HG03442 (cell line): ENCODE data around the gene CORO6.

ENCODE experiments used
- ATAC-seq: cut with Tn5 transposase; IDR thresholded peaks from one replicate; pipeline ENCODE4 v1.9.1; 2021; ENCODE audit warnings: mild to moderate bottlenecking, moderate library complexity; ENCODE audit not compliant: unreplicated experiment

The CORO6 gene

GRCh38 chr17:29591737-29592608, 30.7 kb downstream of the CORO6 start:
- no peak for ATAC-seq

GRCh38 chr17:29591146-29591736, 31.5 kb downstream of the CORO6 start:
- ATAC-seq = no peak

- ATAC-seq = no peak
Observed at GRCh38 chr17:29590411-29591145, 32.1 kb downstream of the CORO6 start.

GRCh38 chr17:29589524-29590410, 32.9 kb downstream of the CORO6 start, which contains the start of gene GIT1:
GIT1 (minus strand) TSS chr17:29589648; CDS start chr17:29589378, 270 bp downstream.
- ATAC-seq = peak; percentile 56

- ATAC-seq = peak; percentile 6
Observed at GRCh38 chr17:29588562-29589411, 33.9 kb downstream of the CORO6 start.

- ATAC-seq = no peak
Observed at GRCh38 chr17:29588017-29588561, 34.6 kb downstream of the CORO6 start.

- no peak for ATAC-seq
Observed at GRCh38 chr17:29587591-29587990, 35.1 kb downstream of the CORO6 start.

GRCh38 chr17:29586676-29587469, 35.8 kb downstream of the CORO6 start:
- ATAC-seq = no peak

- no peak for ATAC-seq
Observed at GRCh38 chr17:29585080-29585751, 37.5 kb downstream of the CORO6 start.

- ATAC-seq = no peak
Observed at GRCh38 chr17:29584452-29585079, 38.1 kb downstream of the CORO6 start.

GRCh38 chr17:29583324-29584248, 39.1 kb downstream of the CORO6 start:
- ATAC-seq = no peak

GRCh38 chr17:29582772-29583171, 39.9 kb downstream of the CORO6 start:
- no peak for ATAC-seq

- ATAC-seq = no peak
Observed at GRCh38 chr17:29582254-29582765, 40.4 kb downstream of the CORO6 start.

- ATAC-seq = no peak
Observed at GRCh38 chr17:29581583-29582253, 41.0 kb downstream of the CORO6 start.

GRCh38 chr17:29579866-29580771, 42.6 kb downstream of the CORO6 start:
- ATAC-seq = peak; percentile 51
